Right forelimb (tissue), 1 donor: ENCODE data around the gene BRPF1.

Experiments
- DNase-seq: peaks from one replicate; pipeline ENCODE4 v3.0.0-alpha.2; 2018

Gene BRPF1

DNA sequence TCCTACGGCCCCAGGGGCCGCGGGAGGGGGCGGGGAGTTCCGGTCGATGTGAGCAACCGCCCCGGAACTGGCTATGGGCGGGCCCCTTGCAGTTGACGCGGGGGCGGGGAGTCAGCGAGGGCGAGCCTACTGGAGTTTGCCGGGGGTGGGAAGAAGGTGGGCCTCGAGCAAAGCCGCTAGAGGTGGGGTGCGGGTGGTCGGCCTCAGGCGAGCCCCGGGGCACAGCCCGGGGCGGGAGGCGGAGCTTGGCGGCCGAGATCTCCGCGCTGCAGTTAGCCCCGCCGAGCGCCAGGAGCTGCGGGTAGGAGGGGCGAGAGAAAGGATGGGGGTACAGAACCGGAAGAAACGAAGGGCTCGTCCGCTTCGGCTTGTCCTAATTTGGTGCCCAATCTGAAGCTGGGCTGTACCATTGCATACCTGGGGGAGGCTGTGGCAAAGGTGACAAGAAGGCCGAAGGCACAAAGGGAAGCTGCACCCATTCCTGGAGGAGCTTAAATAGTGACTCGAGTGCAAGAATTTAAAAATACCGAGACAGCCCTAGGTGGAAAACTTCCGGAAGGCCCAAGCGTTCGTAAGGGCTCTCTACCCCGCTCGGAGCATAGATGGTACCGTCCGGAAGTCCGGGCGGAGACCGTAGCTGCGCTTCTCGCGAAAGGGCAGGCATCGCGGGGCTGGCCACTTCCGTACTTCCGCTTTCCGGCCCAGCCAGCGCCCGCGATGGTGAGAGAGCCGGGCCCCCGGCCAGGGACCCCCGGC is 61.0 kb downstream of the BRPF1 start, which contains the start of the genes ARPC4 and TADA3:
Gene ARPC4, plus strand, starts transcription at position 678 of the 756 bp plus-strand sequence. Its CDS starts 40 bp downstream, at position 718.
Gene TADA3, minus strand, starts transcription at position 69 of the 756 bp plus-strand sequence. CDS start 1,007 bp downstream, outside the sequence.
- peak; percentile 96 for DNase-seq

DNA sequence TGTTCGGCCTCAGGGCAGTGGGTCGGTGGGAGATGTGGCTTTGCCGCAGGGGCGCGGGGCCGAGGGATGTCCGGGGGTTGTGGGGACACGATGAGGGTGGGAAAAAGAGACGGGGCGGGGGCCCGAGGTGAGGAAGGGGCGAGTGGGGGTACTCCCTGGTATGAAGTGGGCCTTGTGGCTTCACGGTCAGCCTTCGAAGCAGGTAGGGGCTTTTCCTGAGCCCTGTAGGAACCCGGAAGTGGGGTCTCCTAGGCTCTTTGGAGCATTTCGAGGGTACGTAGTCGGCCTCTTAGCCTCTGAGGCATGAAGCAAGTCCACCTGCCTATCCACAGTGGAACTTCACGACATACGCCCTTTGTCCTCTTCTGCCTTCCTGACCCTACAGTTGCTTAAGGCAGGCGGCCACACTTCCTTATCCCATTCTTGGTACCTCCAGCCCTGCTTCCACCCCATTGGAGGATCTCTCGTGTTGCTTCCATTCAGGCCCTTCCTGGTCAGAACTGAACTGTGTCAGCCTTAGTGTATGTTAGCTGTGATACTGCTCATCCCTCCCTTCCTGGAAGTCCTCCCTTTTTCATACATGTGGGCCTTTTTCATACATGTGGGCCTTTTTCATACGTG is 61.7 kb downstream of the BRPF1 start:
- DNase-seq, result no peak

DNA sequence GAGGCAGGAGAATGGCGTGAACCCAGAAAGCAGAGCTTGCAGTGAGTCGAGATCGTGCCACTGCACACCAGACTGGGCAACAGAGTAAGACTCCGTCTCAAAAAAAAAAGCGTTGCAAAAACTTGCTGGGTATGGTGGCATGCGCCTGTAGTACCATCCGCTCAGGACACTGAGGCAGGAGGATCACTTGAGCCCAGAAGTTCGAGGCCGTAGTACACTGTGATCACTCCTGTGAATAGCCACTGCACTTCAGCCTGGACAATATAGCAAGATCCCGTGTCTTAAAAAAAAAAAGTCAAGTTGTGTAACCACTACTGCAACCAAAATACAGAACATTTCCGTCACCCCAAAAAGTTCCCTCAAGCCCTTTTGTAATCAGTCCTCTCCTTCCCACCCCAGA is 62.9 kb downstream of the BRPF1 start:
- DNase-seq, result no peak

DNA sequence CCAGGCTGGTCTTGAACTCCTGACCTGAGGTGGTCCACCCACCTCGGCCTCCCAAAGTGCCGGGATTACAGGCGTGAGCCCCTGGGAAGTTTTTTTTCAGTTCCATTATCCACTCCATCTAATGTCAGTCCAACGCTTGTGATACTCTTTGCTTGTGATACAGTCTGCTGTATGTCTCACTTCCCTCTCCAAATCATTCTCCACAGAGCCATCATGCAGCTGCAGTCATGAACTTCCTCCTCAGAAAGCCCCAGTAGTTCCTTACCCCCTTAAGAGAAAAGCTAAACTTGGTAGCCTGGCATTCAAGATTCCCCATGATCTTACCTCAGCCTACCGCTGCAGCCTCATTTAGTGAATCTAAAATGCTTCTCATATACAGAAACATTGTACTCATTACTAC is 63.7 kb downstream of the BRPF1 start:
- DNase-seq, result no peak

DNA sequence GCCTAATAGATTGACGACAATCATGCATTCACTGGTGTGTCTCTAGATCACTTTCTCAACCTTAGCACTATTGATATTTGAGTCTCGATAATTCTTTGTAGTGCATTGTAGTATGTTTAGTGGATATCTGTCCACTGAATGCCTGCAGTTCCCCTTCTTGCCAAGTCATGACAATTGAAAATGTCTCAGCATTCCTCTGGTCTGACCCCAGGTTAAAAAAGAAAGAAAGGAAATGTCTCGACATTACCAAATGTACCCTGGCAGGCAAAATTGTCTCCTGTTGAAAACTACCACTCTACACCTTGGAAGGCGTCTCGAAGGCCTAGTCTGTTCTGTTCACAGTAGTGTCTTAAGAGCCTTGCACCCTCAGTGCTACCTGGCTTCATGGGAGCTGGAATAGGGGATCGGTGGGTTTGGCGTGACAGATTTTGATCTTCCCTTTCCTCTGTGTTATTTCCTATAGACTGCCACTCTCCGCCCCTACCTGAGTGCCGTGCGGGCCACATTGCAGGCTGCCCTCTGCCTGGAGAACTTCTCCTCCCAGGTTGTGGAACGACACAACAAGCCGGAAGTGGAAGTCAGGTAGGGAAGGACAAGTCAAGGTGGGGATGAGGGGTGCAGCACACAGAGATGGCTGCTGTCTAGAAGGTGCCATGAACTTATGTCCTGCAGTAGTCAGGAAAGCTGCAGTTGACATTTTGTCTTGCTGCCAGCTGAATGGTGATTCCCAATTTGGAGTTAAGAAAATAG is 65.8 kb downstream of the BRPF1 start:
- no peak for DNase-seq
